ENCODE data around the gene RSRC1. TPM values are rescaled to one million over a fixed set of nuclear protein-coding genes. Genes with fewer than 3 reads are reported as not detected.
A peak's percentile ranks its signal among the peaks of the same experiment; 100 is the strongest.

RSRC1 gene
- total RNA-seq, 1 experiment from 2014 or later = 21.7 TPM

DNA sequence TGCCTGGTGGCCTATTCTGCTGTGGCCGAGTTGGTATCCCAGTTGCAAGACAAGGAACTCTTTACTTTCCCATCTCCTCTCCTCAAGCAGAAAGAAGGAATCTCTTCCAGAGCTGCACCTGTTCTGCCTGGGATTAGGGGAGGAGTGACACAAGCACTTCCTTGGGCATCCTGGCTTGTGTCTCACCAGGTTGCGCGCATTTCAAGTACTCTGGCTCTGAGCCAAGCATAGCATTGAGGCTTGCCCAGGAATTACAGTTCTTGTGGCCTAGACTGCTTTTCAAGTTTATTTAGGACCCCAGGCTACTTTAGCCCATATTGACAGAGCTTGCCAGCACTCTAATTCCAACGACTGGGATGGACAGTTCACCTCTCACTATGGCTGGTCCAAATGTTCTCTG lies 150.5 kb downstream of the RSRC1 start:
- no peaks in the 10 kb centered on the region for H3K36me3 ChIP-seq (replicated peaks; ENCODE audit: control insufficient read depth, insufficient read depth, low read length)
- H3K4me3 ChIP-seq (ENCODE audit: insufficient read depth, low read depth, low read length) = no peak overlapping the region
- H3K27me3 ChIP-seq (ENCODE audit: control insufficient read depth, insufficient read depth, low read length) = no peaks in the 10 kb centered on the region
- no peak for DNase-seq

GRCh38 chr3:158261371-158261991 lies 151.6 kb downstream of the RSRC1 start:
- no peaks in the 10 kb centered on the region for H3K27me3 ChIP-seq (ENCODE audit: control insufficient read depth, insufficient read depth, low read length)
- DNase-seq = no peak
- no peaks in the 10 kb centered on the region for H3K36me3 ChIP-seq (replicated peaks; ENCODE audit: control insufficient read depth, insufficient read depth, low read length)
- no peak overlapping the region for H3K4me3 ChIP-seq (ENCODE audit: insufficient read depth, low read depth, low read length)

GRCh38 chr3:158264894-158265293 lies 155.0 kb downstream of the RSRC1 start:
- no peak overlapping the region for H3K4me3 ChIP-seq (ENCODE audit: insufficient read depth, low read depth, low read length)
- H3K27me3 ChIP-seq (ENCODE audit: control insufficient read depth, insufficient read depth, low read length) = no peaks in the 10 kb centered on the region
- no peaks in the 10 kb centered on the region for H3K36me3 ChIP-seq (replicated peaks; ENCODE audit: control insufficient read depth, insufficient read depth, low read length)
- DNase-seq = no peak

DNA sequence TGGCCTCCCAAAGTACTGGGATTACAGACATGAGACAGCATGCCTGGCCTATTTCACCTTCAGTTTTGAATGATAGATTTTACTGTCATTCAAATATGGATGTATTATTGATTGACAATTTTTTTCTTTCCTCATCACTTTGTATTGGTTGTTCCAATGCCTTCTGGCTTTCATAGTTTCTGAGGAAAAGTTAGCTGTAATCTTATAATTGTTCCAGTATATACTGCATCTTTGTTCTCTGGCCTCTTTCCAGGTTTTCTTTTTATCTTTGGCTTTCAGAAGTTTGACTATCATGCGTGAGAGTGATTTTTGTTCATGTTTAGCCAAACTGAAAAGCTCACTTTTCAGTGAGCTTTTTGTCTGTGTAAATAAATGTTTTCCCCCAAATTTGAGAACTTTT lies 157.1 kb downstream of the RSRC1 start:
- H3K4me3 ChIP-seq (ENCODE audit: insufficient read depth, low read depth, low read length) = no peak overlapping the region
- no peaks in the 10 kb centered on the region for H3K36me3 ChIP-seq (replicated peaks; ENCODE audit: control insufficient read depth, insufficient read depth, low read length)
- H3K27me3 ChIP-seq (ENCODE audit: control insufficient read depth, insufficient read depth, low read length) = no peaks in the 10 kb centered on the region
- DNase-seq = no peak

GRCh38 chr3:158269942-158270341 lies 160.1 kb downstream of the RSRC1 start:
- no peak overlapping the region for H3K4me3 ChIP-seq (ENCODE audit: insufficient read depth, low read depth, low read length)
- H3K27me3 ChIP-seq (ENCODE audit: control insufficient read depth, insufficient read depth, low read length) = no peaks in the 10 kb centered on the region
- peak; percentile 2 for DNase-seq
- no peaks in the 10 kb centered on the region for H3K36me3 ChIP-seq (replicated peaks; ENCODE audit: control insufficient read depth, insufficient read depth, low read length)

- Histone ChIP-seq H3K27me3 (ENCODE audit: control insufficient read depth, insufficient read depth, low read length) (no peaks in the 10 kb centered on the region), H3K36me3 (replicated peaks; ENCODE audit: control insufficient read depth, insufficient read depth, low read length) (no peaks in the 10 kb centered on the region), H3K4me3 (ENCODE audit: insufficient read depth, low read depth, low read length) (no peak overlapping the region)
- no peak for DNase-seq
Observed at GRCh38 chr3:158272081-158272480, 162.2 kb downstream of the RSRC1 start.

GRCh38 chr3:158273656-158274055 lies 163.8 kb downstream of the RSRC1 start:
- no peak for DNase-seq
- H3K27me3 ChIP-seq (ENCODE audit: control insufficient read depth, insufficient read depth, low read length) = no peaks in the 10 kb centered on the region
- H3K4me3 ChIP-seq (ENCODE audit: insufficient read depth, low read depth, low read length) = no peak overlapping the region
- H3K36me3 ChIP-seq (replicated peaks; ENCODE audit: control insufficient read depth, insufficient read depth, low read length) = no peaks in the 10 kb centered on the region

GRCh38 chr3:158278187-158278586 lies 168.3 kb downstream of the RSRC1 start:
- no peak for DNase-seq
- H3K36me3 ChIP-seq (replicated peaks; ENCODE audit: control insufficient read depth, insufficient read depth, low read length) = no peaks in the 10 kb centered on the region
- no peak overlapping the region for H3K4me3 ChIP-seq (ENCODE audit: insufficient read depth, low read depth, low read length)
- no peaks in the 10 kb centered on the region for H3K27me3 ChIP-seq (ENCODE audit: control insufficient read depth, insufficient read depth, low read length)

- H3K27me3 ChIP-seq (ENCODE audit: control insufficient read depth, insufficient read depth, low read length) = no peaks in the 10 kb centered on the region
- no peaks in the 10 kb centered on the region for H3K36me3 ChIP-seq (replicated peaks; ENCODE audit: control insufficient read depth, insufficient read depth, low read length)
- no peak overlapping the region for H3K4me3 ChIP-seq (ENCODE audit: insufficient read depth, low read depth, low read length)
- no peak for DNase-seq
Observed at GRCh38 chr3:158279609-158280008, 169.7 kb downstream of the RSRC1 start.

DNA sequence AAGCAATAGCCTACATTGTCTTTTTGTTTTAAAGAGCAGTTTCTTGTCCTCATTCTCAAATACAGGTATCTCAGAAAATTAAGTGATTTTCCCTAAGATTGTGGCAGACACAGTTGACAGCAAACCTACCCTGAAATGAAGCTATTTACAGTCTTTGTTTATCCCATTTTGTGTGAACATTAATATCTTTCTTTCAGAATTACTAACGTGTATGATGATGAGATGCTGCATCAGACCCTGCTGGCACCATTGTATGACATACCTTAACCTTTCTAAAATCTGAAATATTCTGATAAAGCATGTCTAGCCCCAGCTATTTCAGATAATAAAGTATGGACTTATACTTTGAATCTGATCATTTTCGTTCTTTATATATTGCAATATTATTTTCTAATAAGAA lies 185.9 kb downstream of the RSRC1 start:
- Histone ChIP-seq H3K36me3 (replicated peaks; ENCODE audit: control insufficient read depth, insufficient read depth, low read length) (no peaks in the 10 kb centered on the region), H3K27me3 (ENCODE audit: control insufficient read depth, insufficient read depth, low read length) (no peaks in the 10 kb centered on the region), H3K4me3 (ENCODE audit: insufficient read depth, low read depth, low read length) (no peak overlapping the region)
- DNase-seq = no peak

DNA sequence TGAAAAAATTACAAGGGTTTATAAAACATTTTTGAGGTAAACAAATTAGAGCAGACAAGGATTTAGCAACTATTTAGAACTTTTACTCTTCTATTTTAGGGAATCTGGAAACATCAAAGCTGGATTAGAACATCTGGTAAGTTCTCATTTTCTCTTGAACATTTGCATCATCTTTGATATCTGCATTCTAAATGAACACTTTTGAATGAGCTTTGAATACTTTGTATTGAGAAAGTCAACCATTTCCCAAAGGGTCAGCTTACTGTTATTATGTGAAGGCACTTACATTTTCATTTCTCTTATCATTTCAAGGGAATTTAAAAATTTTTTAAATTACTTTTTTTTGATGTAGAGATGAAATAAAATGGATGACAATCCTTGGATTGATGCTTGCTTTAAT lies 188.1 kb downstream of the RSRC1 start:
- H3K4me3 ChIP-seq (ENCODE audit: insufficient read depth, low read depth, low read length) = no peak overlapping the region
- no peak for DNase-seq
- H3K36me3 ChIP-seq (replicated peaks; ENCODE audit: control insufficient read depth, insufficient read depth, low read length) = no peaks in the 10 kb centered on the region
- no peaks in the 10 kb centered on the region for H3K27me3 ChIP-seq (ENCODE audit: control insufficient read depth, insufficient read depth, low read length)

- H3K27me3 ChIP-seq (ENCODE audit: control insufficient read depth, insufficient read depth, low read length) = no peaks in the 10 kb centered on the region
- H3K36me3 ChIP-seq (replicated peaks; ENCODE audit: control insufficient read depth, insufficient read depth, low read length) = no peaks in the 10 kb centered on the region
- DNase-seq = no peak
- no peak overlapping the region for H3K4me3 ChIP-seq (ENCODE audit: insufficient read depth, low read depth, low read length)
Observed at GRCh38 chr3:158308236-158308928, 198.5 kb downstream of the RSRC1 start.

DNA sequence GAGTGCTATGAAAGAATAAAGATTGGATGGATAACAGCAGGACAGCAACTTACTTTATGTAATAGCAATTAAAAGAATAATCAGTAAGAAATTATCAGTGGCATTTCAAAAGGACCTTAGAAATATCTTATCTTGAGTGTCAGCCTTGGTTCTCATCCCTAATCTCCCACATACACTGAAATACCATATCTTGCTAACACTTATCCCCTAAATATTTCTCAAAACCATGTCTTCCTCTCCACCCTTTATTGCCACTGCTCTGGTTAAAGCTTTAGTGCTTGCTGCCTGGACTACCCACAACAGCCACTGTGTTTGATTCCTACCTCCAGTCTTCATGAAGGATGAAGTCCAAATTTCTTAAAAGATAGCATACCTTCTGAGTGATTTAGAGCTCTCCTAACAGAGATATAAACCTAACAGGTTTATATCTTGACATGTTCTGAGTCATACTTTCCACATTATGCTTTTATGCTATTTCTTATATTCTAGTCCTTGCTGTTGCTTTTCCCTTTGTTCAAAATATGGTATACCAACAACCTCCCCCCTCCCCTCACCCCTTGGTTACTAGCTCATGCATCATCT lies 202.8 kb downstream of the RSRC1 start:
- Histone ChIP-seq H3K36me3 (replicated peaks; ENCODE audit: control insufficient read depth, insufficient read depth, low read length) (no peaks in the 10 kb centered on the region), H3K27me3 (ENCODE audit: control insufficient read depth, insufficient read depth, low read length) (no peaks in the 10 kb centered on the region), H3K4me3 (ENCODE audit: insufficient read depth, low read depth, low read length) (no peak overlapping the region)
- no peak for DNase-seq

- no peak for DNase-seq
- Histone ChIP-seq H3K4me3 (ENCODE audit: insufficient read depth, low read depth, low read length) (no peak overlapping the region), H3K36me3 (replicated peaks; ENCODE audit: control insufficient read depth, insufficient read depth, low read length) (no peaks in the 10 kb centered on the region), H3K27me3 (ENCODE audit: control insufficient read depth, insufficient read depth, low read length) (no peaks in the 10 kb centered on the region)
Observed at GRCh38 chr3:158313338-158313927, 203.5 kb downstream of the RSRC1 start.
